Psoas muscle (tissue), 8 donors: ENCODE results near the gene KDM2B. TPM values are rescaled to one million over a fixed set of nuclear protein-coding genes. Genes with fewer than 3 reads are reported as not detected.

Experiments used
- ATAC-seq, 4 donors: fragments of 200-7000 bp; cut with Tn5 transposase; one replicate each; pipeline ENCODE4 v1.9.1; 2020; ENCODE audit warnings: moderate library complexity in 3 of 4, mild to moderate bottlenecking in 2 of 4
- DNase-seq, 2 donors: peaks; one replicate each; pipeline ENCODE4 v3.0.0-alpha.2; 2020
- H3K27ac ChIP-seq: fragments of 200-600 bp; one replicate; pipeline ENCODE4 v1.8.0; 2022
- H3K27me3 ChIP-seq, 3 donors: fragments of 200-600 bp in 1 of 3; one replicate each; pipeline versions ENCODE4 v1.6.1 to v1.8.0; 2013 to 2022; ENCODE audit warnings: low read length in 2 of 3, mild to moderate bottlenecking in 2 of 3, moderate library complexity in 1 of 3; ENCODE audit not compliant: insufficient read depth in 3 of 3
- H3K36me3 ChIP-seq, 2 donors: fragments of 200-600 bp in 1 of 2; one replicate each; pipeline versions ENCODE4 v1.6.1 to v1.8.0; 2013 to 2022; ENCODE audit warnings: low read depth in 1 of 2, mild to moderate bottlenecking in 1 of 2, moderate library complexity in 1 of 2; ENCODE audit not compliant: insufficient read depth in 1 of 2
- H3K4me1 ChIP-seq: fragments of 200-600 bp; one replicate; pipeline ENCODE4 v1.8.0; 2022
- H3K4me3 ChIP-seq: fragments of 200-600 bp; one replicate; pipeline ENCODE4 v1.8.0; 2022; ENCODE audit warnings: mild to moderate bottlenecking
- H3K9me3 ChIP-seq: fragments of 200-600 bp; one replicate; pipeline ENCODE4 v1.8.0; 2022
- CTCF ChIP-seq: fragments of 200-600 bp; IDR thresholded peaks from one replicate; pipeline ENCODE4 v1.8.0; 2022; ENCODE audit warnings: antibody characterized with exemption
- WGBS, 3 donors: extraction: QIAGEN DNeasy Blood & Tissue Kit; methylation state at CpG; one replicate each; pipeline versions ENCODE4 v1.1.6 to v1.1.7; 2013; 5-methylcytosine and 5-hydroxymethylcytosine counted together
- intact Hi-C, 2 donors: fragments of 100-400 bp; cut with DNase I; formaldehyde crosslinking; loops; one replicate each; pipeline versions ENCODE4 v1.11.0 to v1.14.2; 2022
- polyA plus RNA-seq, 3 donors: library from polyadenylated mRNA; stranded (reverse); fragments of 200-250 nt; gene quantifications; one replicate each; pipeline ENCODE4 v1.2.3, GENCODE V29; 2013
- total RNA-seq, 4 donors: library from RNA; stranded (reverse); fragmentation: NEBNext Ultra II Directional in 2 of 4; extraction: Animal tissue kit (Norgen Biotek cat#: 25700) in 2 of 4; gene quantifications; one replicate each; pipeline versions ENCODE4 v1.2.1 to v1.2.4, GENCODE V29; 2021 to 2023
- donor health status: healthy with polysubstance abuse.
- donor health status: DM: no; HTN: no; CAD: no; lungs with moderate emphysema.
- donor health status: Bipolar disorder and iron deficiency.
- donor health status: healthy.
- donor health status: DM: yes; HTN: yes; CAD: no.
- donor health status: DM: no; HTN: no; CAD: no.
- donor health status: DM: no; HTN: no; CAD: no.
- donor health status: DM: yes; HTN: yes; CAD: no.

KDM2B gene
- total and polyA plus RNA-seq, 7 donors = 6.3 to 11.5 (median 9.9) TPM

- Histone ChIP-seq H3K4me1 (no peaks in the 10 kb centered on the region), H3K27me3 (no peaks in the 10 kb centered on the region), H3K9me3 (no peaks in the 10 kb centered on the region), H3K36me3 (peaks cover 0 to 59% of the 10 kb centered on the region in 2 donors), H3K4me3 (no peak overlapping the region), H3K27ac (no peak overlapping the region)
- intact Hi-C loops = no loop called here
- WGBS, 3 donors = 78 to 81% (median 80%) methylated on average over 12 of the region's 12 CpGs
- ATAC-seq = no peak
- DNase-seq = no peak
- no peak for TF ChIP-seq CTCF
Observed at GRCh38 chr12:121511916-121512315, 68.9 kb downstream of the KDM2B start.

- ATAC-seq (no peak), DNase-seq (no peak)
- TF ChIP-seq CTCF = no peak
- WGBS, 3 donors = 89 to 91% (median 89%) methylated on average over 16 of the region's 16 CpGs
- peaks cover 0 to 53% of the 10 kb centered on the region in 2 donors for H3K36me3 ChIP-seq
- no peak overlapping the region for H3K4me3 ChIP-seq
- no peak overlapping the region for H3K27ac ChIP-seq
- no peaks in the 10 kb centered on the region for H3K4me1 ChIP-seq
- no peaks in the 10 kb centered on the region for H3K27me3 ChIP-seq
- H3K9me3 ChIP-seq = no peaks in the 10 kb centered on the region
- intact Hi-C loops = no loop called here
Observed at GRCh38 chr12:121509339-121509738, 71.5 kb downstream of the KDM2B start.

- TF ChIP-seq CTCF = no peak
Observed at GRCh38 chr12:121508533-121508932, 72.3 kb downstream of the KDM2B start.

GRCh38 chr12:121507984-121508383 lies 72.8 kb downstream of the KDM2B start:
- Histone ChIP-seq H3K36me3 (peaks cover 0 to 52% of the 10 kb centered on the region in 2 donors), H3K27me3 (no peaks in the 10 kb centered on the region), H3K4me3 (no peak overlapping the region), H3K9me3 (no peaks in the 10 kb centered on the region), H3K27ac (no peak overlapping the region), H3K4me1 (no peaks in the 10 kb centered on the region)
- WGBS, 3 donors = 88 to 93% (median 89%) methylated on average over 3 of the region's 3 CpGs
- intact Hi-C loops = no loop called here
- DNase-seq (no peak), ATAC-seq (no peak)
- no peak for TF ChIP-seq CTCF

More at GRCh38 chr12:121508533-121508932, 72.3 kb downstream of the KDM2B start:
- Histone ChIP-seq H3K27ac (no peak overlapping the region), H3K4me3 (no peak overlapping the region), H3K9me3 (no peaks in the 10 kb centered on the region), H3K27me3 (no peaks in the 10 kb centered on the region), H3K4me1 (no peaks in the 10 kb centered on the region), H3K36me3 (peaks cover 0 to 57% of the 10 kb centered on the region in 2 donors)
- intact Hi-C loops = no loop called here
- WGBS, 3 donors = 86 to 91% (median 88%) methylated on average over 11 of the region's 11 CpGs
- ATAC-seq = no peak
- no peak for DNase-seq

- TF ChIP-seq CTCF = no peak
- 86 to 89% (median 87%) methylated on average over 8 of the region's 8 CpGs for WGBS, 3 donors
Observed at GRCh38 chr12:121507245-121507644, 73.6 kb downstream of the KDM2B start.

More at GRCh38 chr12:121507245-121507644, 73.6 kb downstream of the KDM2B start:
- intact Hi-C loops = no loop called here
- H3K27ac ChIP-seq = no peak overlapping the region
- peaks cover 0 to 45% of the 10 kb centered on the region in 2 donors for H3K36me3 ChIP-seq
- DNase-seq (no peak), ATAC-seq (no peak)
- no peaks in the 10 kb centered on the region for H3K9me3 ChIP-seq
- no peak overlapping the region for H3K4me3 ChIP-seq
- H3K27me3 ChIP-seq = no peaks in the 10 kb centered on the region
- H3K4me1 ChIP-seq = no peaks in the 10 kb centered on the region
